Heart right ventricle (tissue), 16 donors: Measurements from ENCODE around the gene CEP128. TPM values are rescaled to one million over a fixed set of nuclear protein-coding genes. Genes with fewer than 3 reads are reported as not detected.

Experiments used
- ATAC-seq, 8 donors: fragments of 200-7000 bp; cut with Tn5 transposase; one replicate each; pipeline ENCODE4 v1.9.1; 2020; ENCODE audit warnings: mild to moderate bottlenecking in 8 of 8, moderate library complexity in 8 of 8, moderate number of reproducible peaks in 1 of 8
- DNase-seq, 2 donors: peaks; one replicate each; pipeline ENCODE4 v3.0.0-alpha.2; 2020
- H3K27ac ChIP-seq, 10 donors: fragments of 200-600 bp; sonication (generic) in 2 of 10; one replicate each; pipeline versions ENCODE4 v1.5.0 to v1.8.0; 2020 to 2022; ENCODE audit warnings: mild to moderate bottlenecking in 3 of 10
- H3K27me3 ChIP-seq, 7 donors: fragments of 200-600 bp; one replicate each; pipeline ENCODE4 v1.8.0; 2021 to 2022; ENCODE audit warnings: mild to moderate bottlenecking in 2 of 7
- H3K36me3 ChIP-seq, 9 donors: fragments of 200-600 bp; sonication (generic) in 1 of 9; one replicate each; pipeline versions ENCODE4 v1.5.0 to v1.8.0; 2020 to 2022; ENCODE audit warnings: mild to moderate bottlenecking in 2 of 9
- H3K4me1 ChIP-seq, 9 donors: fragments of 200-600 bp; sonication (generic) in 1 of 9; one replicate each; pipeline versions ENCODE4 v1.5.0 to v1.8.0; 2020 to 2022; ENCODE audit warnings: mild to moderate bottlenecking in 4 of 9
- H3K4me3 ChIP-seq, 10 donors: fragments of 200-600 bp; sonication (generic) in 2 of 10; one replicate each; pipeline versions ENCODE4 v1.5.0 to v1.8.0; 2020 to 2022; ENCODE audit warnings: mild to moderate bottlenecking in 7 of 10, moderate library complexity in 2 of 10
- H3K9me3 ChIP-seq, 11 donors: fragments of 200-600 bp in 10 of 11; sonication (generic) in 2 of 11; one replicate each; pipeline versions ENCODE4 v1.5.0 to v1.8.0; 2013 to 2022; ENCODE audit warnings: mild to moderate bottlenecking in 2 of 11, control low read depth in 1 of 11, moderate library complexity in 1 of 11
- CTCF ChIP-seq, 9 donors: fragments of 200-600 bp; sonication (generic) in 2 of 9; IDR thresholded peaks; one replicate each; pipeline versions ENCODE4 v1.5.0 to v1.8.0; 2021 to 2022; ENCODE audit warnings: antibody characterized with exemption in 9 of 9, mild to moderate bottlenecking in 5 of 9, moderate library complexity in 1 of 9
- WGBS, 2 donors: extraction: QIAGEN DNeasy Blood & Tissue Kit; methylation state at CpG; one replicate each; pipeline ENCODE4 v1.1.7; 2013; ENCODE audit warnings: inconsistent platforms in 1 of 2; 5-methylcytosine and 5-hydroxymethylcytosine counted together
- intact Hi-C, 10 donors: fragments of 100-400 bp; cut with DNase I; formaldehyde crosslinking; loops; one replicate each; pipeline versions ENCODE4 v1.11.1 to v1.14.2; 2022
- polyA plus RNA-seq, 2 donors: library from polyadenylated mRNA; stranded (reverse); fragments of 200-250 nt; gene quantifications; one replicate each; pipeline ENCODE4 v1.2.3, GENCODE V29; 2013
- total RNA-seq, 10 donors: library from RNA; stranded (reverse); fragmentation: NEBNext Ultra II Directional in 3 of 10; extraction: Animal tissue kit (Norgen Biotek cat#: 25700) in 3 of 10; gene quantifications; one replicate each; pipeline versions ENCODE4 v1.2.1 to v1.2.4, GENCODE V29; 2021 to 2023
- donor health status: Arrhythmogenic right ventricular cardiomyopathy.
- donor health status: ischemic (EF 13 %, LVEDD 7.1; RV severe dilation, severe dysfunction).
- donor health status: healthy with polysubstance abuse.
- donor health status: DM: no; HTN: yes; CAD: no.
- donor health status: DM: no; HTN: no; CAD: no.
- donor health status: ischemic (EF 25% LVEDD 6.9; RV normal size, moderate dysfunction).
- donor health status: ischemic (EF 25% LVEDD 5.7; RV mildly dilated, moderate dysfunction).
- donor health status: healthy.
- donor health status: DM: yes; HTN: yes; CAD: no.
- donor health status: Ischemic cardiomyopathy.
- donor health status: ischemic (EF 35%, LVEDD 5.7; RV mildly dilated, moderate dysfunction).
- donor health status: nonischemic (EF 11% LVEDD 7.7; RV severe dilation, severe dysfunction).
- donor health status: DM: yes; HTN: yes; CAD: no.
- donor health status: PGD.
- donor health status: ischemic (EF 29% LVEDD 5.4; RV normal size, mild dysfunction).
- donor health status: nonischemic (EF 23%, LVEDD 6.1; RV moderate dilation, normal function).

CEP128 gene
- total and polyA plus RNA-seq, 12 donors = 0.93 to 4.9 (median 3.3) TPM

- Histone ChIP-seq H3K36me3 (peaks cover 0 to 7% (median 0%) of the 10 kb centered on the region in 9 donors), H3K4me1 (no peaks in the 10 kb centered on the region), H3K27me3 (no peaks in the 10 kb centered on the region), H3K9me3 (peaks cover 0 to 4% (median 0%) of the 10 kb centered on the region in 11 donors), H3K4me3 (no peak overlapping the region), H3K27ac (no peak overlapping the region)
- DNase-seq = no peak
- ATAC-seq = no peak
- no peak for TF ChIP-seq CTCF (IDR thresholded peaks at IDR 0.05)
- WGBS, 2 donors = 51 to 98% methylated on average over 1 of the region's 1 CpG
- intact Hi-C loops = no loop called here
Measured at GRCh38 chr14:80780500-80780899, 161.0 kb downstream of the CEP128 start.

- Histone ChIP-seq H3K27ac (no peak overlapping the region), H3K9me3 (peaks cover 0 to 13% (median 0%) of the 10 kb centered on the region in 11 donors), H3K4me1 (no peaks in the 10 kb centered on the region), H3K36me3 (no peaks in the 10 kb centered on the region), H3K4me3 (no peak overlapping the region), H3K27me3 (no peaks in the 10 kb centered on the region)
- TF ChIP-seq CTCF (IDR thresholded peaks at IDR 0.05) = no peak
- ATAC-seq = no peak
- intact Hi-C loops = no loop called here
- no peak for DNase-seq
- WGBS, 2 donors = 97 to 100% methylated on average over 1 of the region's 1 CpG
Measured at GRCh38 chr14:80776657-80777056, 164.9 kb downstream of the CEP128 start.

- Histone ChIP-seq H3K27me3 (no peaks in the 10 kb centered on the region), H3K27ac (no peak overlapping the region), H3K4me1 (no peaks in the 10 kb centered on the region), H3K4me3 (no peak overlapping the region), H3K36me3 (no peaks in the 10 kb centered on the region), H3K9me3 (peaks cover 0 to 13% (median 0%) of the 10 kb centered on the region in 11 donors)
- ATAC-seq (no peak), DNase-seq (no peak)
- TF ChIP-seq CTCF (IDR thresholded peaks at IDR 0.05) = no peak
- intact Hi-C loops = no loop called here
Measured at GRCh38 chr14:80776186-80776585, 165.4 kb downstream of the CEP128 start.

GRCh38 chr14:80772504-80772903 lies 169.0 kb downstream of the CEP128 start:
- no peaks in the 10 kb centered on the region for H3K4me1 ChIP-seq
- H3K4me3 ChIP-seq = no peak overlapping the region
- ATAC-seq (no peak), DNase-seq (no peak)
- 97 to 99% methylated on average over 5 of the region's 5 CpGs for WGBS, 2 donors
- TF ChIP-seq CTCF (IDR thresholded peaks at IDR 0.05) = no peak
- no peaks in the 10 kb centered on the region for H3K27me3 ChIP-seq
- H3K9me3 ChIP-seq = peaks cover 0 to 13% (median 0%) of the 10 kb centered on the region in 11 donors
- intact Hi-C loops = no loop called here
- H3K36me3 ChIP-seq = no peaks in the 10 kb centered on the region
- no peak overlapping the region for H3K27ac ChIP-seq
